H9 (cell line): ENCODE measurements around the gene SDF2. TPM values are rescaled to one million over a fixed set of nuclear protein-coding genes. Genes with fewer than 3 reads are reported as not detected.

ENCODE experiments used
- DNase-seq: peaks from one replicate; pipeline ENCODE4 v3.0.0-alpha.2; 2017
- H2AFZ ChIP-seq: one replicate; pipeline ENCODE4 v1.6.1; 2013; ENCODE audit warnings: mild to moderate bottlenecking, low read length, control low read depth, moderate library complexity
- H2AK5ac ChIP-seq: 2 replicates; pipeline ENCODE4 v1.6.1; 2013; ENCODE audit warnings: low read length, control low read depth, mixed read lengths; ENCODE audit not compliant: insufficient read length
- H2BK120ac ChIP-seq: one replicate; pipeline ENCODE4 v1.6.1; 2013; ENCODE audit warnings: low read depth, mild to moderate bottlenecking, low read length, control low read depth, inconsistent platforms; ENCODE audit not compliant: poor library complexity, severe bottlenecking
- H2BK12ac ChIP-seq: 2 replicates; pipeline ENCODE4 v1.6.1; 2013; ENCODE audit warnings: low read length, control low read depth, mixed read lengths, low read depth; ENCODE audit not compliant: insufficient read length
- H2BK15ac ChIP-seq: 2 replicates; pipeline ENCODE4 v1.6.1; 2013; ENCODE audit warnings: low read depth, low read length, control low read depth
- H2BK20ac ChIP-seq: one replicate; pipeline ENCODE4 v1.6.1; 2013; ENCODE audit warnings: low read depth, mild to moderate bottlenecking, low read length, control low read depth, inconsistent platforms; ENCODE audit not compliant: poor library complexity, severe bottlenecking
- H2BK5ac ChIP-seq: 2 replicates; pipeline ENCODE4 v1.6.1; 2013; ENCODE audit warnings: low read length, control low read depth, mixed read lengths; ENCODE audit not compliant: insufficient read length
- H3K14ac ChIP-seq: 2 replicates; pipeline ENCODE4 v1.6.1; 2013; ENCODE audit warnings: low read length, control low read depth; ENCODE audit not compliant: insufficient read depth
- H3K18ac ChIP-seq: 2 replicates; pipeline ENCODE4 v1.6.1; 2013; ENCODE audit warnings: low read depth, mild to moderate bottlenecking, mixed read lengths, low read length, control low read depth; ENCODE audit not compliant: insufficient read length
- H3K23ac ChIP-seq: 2 replicates; pipeline ENCODE4 v1.6.1; 2013; ENCODE audit warnings: low read length, control low read depth, mixed read lengths, low read depth; ENCODE audit not compliant: insufficient read length
- H3K23me2 ChIP-seq: 2 replicates; pipeline ENCODE4 v1.6.1; 2013; ENCODE audit warnings: low read depth, mild to moderate bottlenecking, mixed read lengths, low read length, control low read depth; ENCODE audit not compliant: insufficient read length, poor library complexity, severe bottlenecking
- H3K27ac ChIP-seq: 2 replicates; pipeline ENCODE4 v1.5.1; 2013; ENCODE audit warnings: low read length, control low read depth, mixed read lengths, low read depth; ENCODE audit not compliant: insufficient read length
- H3K27me3 ChIP-seq: 2 replicates; pipeline ENCODE4 v1.6.1; 2013; ENCODE audit warnings: low read length, control low read depth, inconsistent platforms; ENCODE audit not compliant: insufficient read depth
- H3K4ac ChIP-seq: 2 replicates; pipeline ENCODE4 v1.6.1; 2013; ENCODE audit warnings: low read depth, mild to moderate bottlenecking, control low read depth, inconsistent platforms, low read length, moderate library complexity
- H3K4me1 ChIP-seq: 2 replicates; pipeline ENCODE4 v1.6.1; 2013; ENCODE audit warnings: low read length, control low read depth, inconsistent platforms; ENCODE audit not compliant: insufficient read depth
- H3K4me2 ChIP-seq: 2 replicates; pipeline ENCODE4 v1.6.1; 2013; ENCODE audit warnings: low read length, control low read depth, mixed read lengths; ENCODE audit not compliant: insufficient read length, insufficient read depth
- H3K56ac ChIP-seq: 2 replicates; pipeline ENCODE4 v1.6.1; 2013; ENCODE audit warnings: low read depth, mild to moderate bottlenecking, mixed read lengths, low read length, control low read depth; ENCODE audit not compliant: insufficient read length
- H3K79me1 ChIP-seq: 2 replicates; pipeline ENCODE4 v1.6.1; 2013; ENCODE audit warnings: low read depth, mild to moderate bottlenecking, moderate library complexity, low read length, control low read depth, inconsistent platforms; ENCODE audit not compliant: insufficient read depth, poor library complexity, severe bottlenecking
- H3K79me2 ChIP-seq: 2 replicates; pipeline ENCODE4 v1.6.1; 2013; ENCODE audit warnings: low read length, control low read depth, inconsistent platforms; ENCODE audit not compliant: insufficient read depth
- H3K9ac ChIP-seq: 2 replicates; pipeline ENCODE4 v1.6.1; 2013; ENCODE audit warnings: low read length, control low read depth, mixed read lengths; ENCODE audit not compliant: insufficient read length; ENCODE audit errors: extremely low read depth
- H3K9me3 ChIP-seq: one replicate; pipeline ENCODE4 v1.6.1; 2013; ENCODE audit warnings: low read depth, low read length, inconsistent platforms; ENCODE audit not compliant: control insufficient read depth
- H3T11ph ChIP-seq: one replicate; pipeline ENCODE4 v1.6.1; 2013; ENCODE audit warnings: mild to moderate bottlenecking, low read length, control low read depth, inconsistent platforms
- H4K20me1 ChIP-seq: one replicate; pipeline ENCODE4 v1.6.1; 2013; ENCODE audit not compliant: control insufficient read depth, insufficient read length, insufficient read depth
- H4K5ac ChIP-seq: 2 replicates; pipeline ENCODE4 v1.6.1; 2013; ENCODE audit warnings: low read depth, mild to moderate bottlenecking, mixed read lengths, low read length, control low read depth; ENCODE audit not compliant: insufficient read length
- H4K8ac ChIP-seq: replicated peaks from 2 replicates; pipeline ENCODE4 v1.6.1; 2013; ENCODE audit warnings: low read length, control low read depth, mixed read lengths, low read depth; ENCODE audit not compliant: insufficient read length
- H4K91ac ChIP-seq: 2 replicates; pipeline ENCODE4 v1.6.1; 2013; ENCODE audit warnings: low read depth, mild to moderate bottlenecking, moderate library complexity, mixed read lengths, low read length, control low read depth; ENCODE audit not compliant: insufficient read length
- H3K27ac Mint-ChIP-seq, 3 experiments: 2 replicates in 2 of 3; 3 replicates in 1 of 3; pipeline ENCODE4 v1.8.0; 2020 to 2021; ENCODE audit warnings: mixed read lengths in 3 of 3, mild to moderate bottlenecking in 1 of 3, moderate library complexity in 1 of 3
- H3K27me3 Mint-ChIP-seq: 2 replicates; pipeline ENCODE4 v1.8.0; 2021; ENCODE audit warnings: low read depth, mild to moderate bottlenecking, moderate library complexity, mixed read lengths
- H3K36me3 Mint-ChIP-seq, 3 experiments: 2 replicates in 2 of 3; 3 replicates in 1 of 3; pipeline ENCODE4 v1.8.0; 2020 to 2021; ENCODE audit warnings: low read depth in 3 of 3, mixed read lengths in 3 of 3; ENCODE audit not compliant: insufficient read depth in 1 of 3
- H3K4me1 Mint-ChIP-seq, 2 experiments: 2 replicates each; pipeline ENCODE4 v1.8.0; 2020; ENCODE audit warnings: mixed read lengths in 2 of 2
- H3K4me3 Mint-ChIP-seq, 2 experiments: 2 replicates in 1 of 2; 3 replicates in 1 of 2; pipeline ENCODE4 v1.8.0; 2020 to 2021; ENCODE audit warnings: mild to moderate bottlenecking in 2 of 2, mixed read lengths in 2 of 2, moderate library complexity in 1 of 2
- H3K9me3 Mint-ChIP-seq, 2 experiments: 2 replicates in 1 of 2; 3 replicates in 1 of 2; pipeline ENCODE4 v1.8.0; 2020; ENCODE audit warnings: mild to moderate bottlenecking in 2 of 2, mixed read lengths in 2 of 2, moderate library complexity in 1 of 2
- WGBS: extraction: QIAGEN DNeasy Blood & Tissue Kit; methylation state at CpG from one replicate; pipeline ENCODE4 v1.1.7; 2013; ENCODE audit warnings: missing lambda C conversion rate, low lambda C conversion rate, mixed read lengths; ENCODE audit not compliant: insufficient read length; ENCODE audit errors: extremely low coverage; 5-methylcytosine and 5-hydroxymethylcytosine counted together
- total RNA-seq: library from RNA; stranded (reverse); gene quantifications from 2 replicates; pipeline ENCODE4 v1.2.1, GENCODE V29; 2021
- TF ChIP-seq, protein P1 (sequence below): fragments of 200-600 bp; sonication (generic); conservative IDR thresholded peaks from 3 replicates; pipeline ENCODE4 v1.8.0; 2021; ENCODE audit warnings: antibody characterized with exemption, mild to moderate bottlenecking

SDF2 gene
- total RNA-seq, 1 experiment from 2014 or later, result 40.2 TPM

DNA sequence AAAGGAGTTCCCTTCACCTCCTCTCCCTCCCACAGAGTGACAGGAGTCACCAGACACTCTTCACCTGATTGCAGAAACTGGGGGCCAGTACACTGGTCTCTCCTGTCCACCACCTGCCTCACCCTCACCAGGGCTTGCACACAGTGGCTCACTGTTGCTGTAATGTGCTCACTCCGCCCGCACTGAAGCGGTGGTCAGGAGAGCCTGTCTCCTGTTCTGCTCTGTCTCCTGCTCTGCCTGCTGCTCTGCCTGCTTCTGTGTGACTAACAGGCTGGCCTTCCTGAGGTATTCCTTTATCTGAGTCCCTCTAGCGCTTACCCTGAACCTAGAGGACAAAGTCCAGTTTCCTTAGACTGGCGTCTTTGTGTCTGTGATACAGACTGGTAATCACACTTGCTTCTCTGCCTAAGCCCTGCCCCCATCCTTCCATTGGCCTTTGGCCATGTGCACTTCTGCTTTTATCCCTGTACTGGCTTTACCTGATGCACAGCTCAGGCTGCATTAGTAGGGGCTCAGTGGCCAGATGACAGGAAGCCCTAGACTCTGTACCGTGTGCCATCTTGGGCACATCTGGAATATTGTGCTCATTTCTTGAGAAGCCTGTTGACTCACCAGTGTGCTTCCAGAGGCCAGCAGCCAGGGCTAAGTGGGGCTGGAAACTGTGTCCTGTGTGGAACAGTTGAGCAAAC is 36.7 kb upstream of the SDF2 start:
- no peak for DNase-seq
- Histone ChIP-seq H3K4ac (no peak overlapping the region), H4K8ac (no peak overlapping the region), H2BK5ac (no peak overlapping the region), H2BK12ac (no peak overlapping the region), H2AFZ (no peak overlapping the region), H3K27ac (no peak overlapping the region), H3K23me2 (no peaks in the 10 kb centered on the region), H3K4me1 (no peaks in the 10 kb centered on the region), H3K9me3 (no peaks in the 10 kb centered on the region), H4K20me1 (no peaks in the 10 kb centered on the region), H3K18ac (no peak overlapping the region), H4K5ac (no peak overlapping the region), H4K91ac (no peak overlapping the region), H3K56ac (no peak overlapping the region), H3K4me2 (no peak overlapping the region), H3T11ph (no peak overlapping the region), H3K79me1 (no peaks in the 10 kb centered on the region), H3K27me3 (no peaks in the 10 kb centered on the region), H3K9ac (no peak overlapping the region), H2BK20ac (no peak overlapping the region), H3K23ac (no peak overlapping the region), H3K14ac (no peak overlapping the region), H3K79me2 (no peaks in the 10 kb centered on the region), H2BK120ac (no peak overlapping the region), H2AK5ac (no peak overlapping the region), H2BK15ac (no peak overlapping the region)
- no CpG with 5 or more reads among the region's 6 CpGs for WGBS
- H3K27me3 Mint-ChIP-seq, result no peaks in the 10 kb centered on the region
- H3K36me3 Mint-ChIP-seq, result peaks cover 50 to 98% (median 95%) of the 10 kb centered on the region in 3 experiments; a peak in 6 of 7 replicates
- H3K27ac Mint-ChIP-seq, result peak overlapping the region in 1 of 3 experiments; percentile 62; a peak in 1 of 7 replicates
- TF ChIP-seq, protein P1, sequence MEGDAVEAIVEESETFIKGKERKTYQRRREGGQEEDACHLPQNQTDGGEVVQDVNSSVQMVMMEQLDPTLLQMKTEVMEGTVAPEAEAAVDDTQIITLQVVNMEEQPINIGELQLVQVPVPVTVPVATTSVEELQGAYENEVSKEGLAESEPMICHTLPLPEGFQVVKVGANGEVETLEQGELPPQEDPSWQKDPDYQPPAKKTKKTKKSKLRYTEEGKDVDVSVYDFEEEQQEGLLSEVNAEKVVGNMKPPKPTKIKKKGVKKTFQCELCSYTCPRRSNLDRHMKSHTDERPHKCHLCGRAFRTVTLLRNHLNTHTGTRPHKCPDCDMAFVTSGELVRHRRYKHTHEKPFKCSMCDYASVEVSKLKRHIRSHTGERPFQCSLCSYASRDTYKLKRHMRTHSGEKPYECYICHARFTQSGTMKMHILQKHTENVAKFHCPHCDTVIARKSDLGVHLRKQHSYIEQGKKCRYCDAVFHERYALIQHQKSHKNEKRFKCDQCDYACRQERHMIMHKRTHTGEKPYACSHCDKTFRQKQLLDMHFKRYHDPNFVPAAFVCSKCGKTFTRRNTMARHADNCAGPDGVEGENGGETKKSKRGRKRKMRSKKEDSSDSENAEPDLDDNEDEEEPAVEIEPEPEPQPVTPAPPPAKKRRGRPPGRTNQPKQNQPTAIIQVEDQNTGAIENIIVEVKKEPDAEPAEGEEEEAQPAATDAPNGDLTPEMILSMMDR, result no peak
- no peak overlapping the region for H3K4me3 Mint-ChIP-seq
- H3K9me3 Mint-ChIP-seq, result no peaks in the 10 kb centered on the region
- peaks cover 10% of the 10 kb centered on the region in 2 experiments for H3K4me1 Mint-ChIP-seq
